GM12874 (cell line): ENCODE data around the gene NPPC.

Experiments
- TF ChIP-seq, protein P1 (sequence below): IDR thresholded peaks from 2 replicates; pipeline ENCODE4 v1.5.1; 2011; ENCODE audit warnings: low read depth, mild to moderate bottlenecking, control low read depth, low read length, moderate library complexity; ENCODE audit not compliant: insufficient read depth

Gene NPPC

DNA sequence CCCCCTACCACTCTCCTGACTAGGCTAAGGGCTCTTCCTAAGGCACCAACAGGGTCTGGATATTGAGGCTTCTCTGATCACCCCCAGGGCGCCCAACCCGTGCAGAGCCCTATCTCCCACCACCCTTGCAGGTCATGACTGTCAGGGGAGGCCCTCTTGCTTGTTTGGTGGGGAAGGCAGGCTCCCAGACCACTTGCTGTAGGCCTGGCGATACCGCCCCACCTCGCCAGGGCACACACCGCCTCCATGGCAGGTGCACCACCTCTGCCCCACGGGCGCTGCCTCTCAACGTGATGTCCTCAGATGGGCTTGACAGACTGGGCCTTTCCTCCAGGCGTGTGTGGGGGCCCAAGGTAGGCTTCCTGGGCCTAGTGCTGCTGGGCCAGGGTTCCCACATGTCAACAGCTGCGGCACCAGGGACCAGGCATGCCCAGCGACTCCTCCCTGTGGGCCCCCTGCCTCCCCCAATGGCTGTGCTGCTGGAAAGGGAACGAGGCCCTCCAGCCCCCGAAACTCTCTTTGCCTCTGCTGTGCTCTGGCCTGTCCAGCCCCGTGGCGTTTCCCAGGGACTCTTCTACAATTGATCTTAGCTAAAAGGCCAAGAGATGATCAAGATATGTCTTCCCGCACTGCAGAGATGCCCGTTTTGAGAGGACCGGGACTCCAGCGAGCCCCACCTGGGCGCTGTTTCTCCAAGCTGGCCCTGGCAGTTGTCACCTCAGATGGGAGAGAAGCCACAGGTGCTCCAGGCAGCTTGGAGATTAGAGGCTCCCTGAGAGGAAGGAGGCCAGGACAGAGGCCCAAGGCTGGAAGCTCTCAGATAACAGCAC, 7.5 kb downstream of the NPPC start:
- TF ChIP-seq, protein P1, sequence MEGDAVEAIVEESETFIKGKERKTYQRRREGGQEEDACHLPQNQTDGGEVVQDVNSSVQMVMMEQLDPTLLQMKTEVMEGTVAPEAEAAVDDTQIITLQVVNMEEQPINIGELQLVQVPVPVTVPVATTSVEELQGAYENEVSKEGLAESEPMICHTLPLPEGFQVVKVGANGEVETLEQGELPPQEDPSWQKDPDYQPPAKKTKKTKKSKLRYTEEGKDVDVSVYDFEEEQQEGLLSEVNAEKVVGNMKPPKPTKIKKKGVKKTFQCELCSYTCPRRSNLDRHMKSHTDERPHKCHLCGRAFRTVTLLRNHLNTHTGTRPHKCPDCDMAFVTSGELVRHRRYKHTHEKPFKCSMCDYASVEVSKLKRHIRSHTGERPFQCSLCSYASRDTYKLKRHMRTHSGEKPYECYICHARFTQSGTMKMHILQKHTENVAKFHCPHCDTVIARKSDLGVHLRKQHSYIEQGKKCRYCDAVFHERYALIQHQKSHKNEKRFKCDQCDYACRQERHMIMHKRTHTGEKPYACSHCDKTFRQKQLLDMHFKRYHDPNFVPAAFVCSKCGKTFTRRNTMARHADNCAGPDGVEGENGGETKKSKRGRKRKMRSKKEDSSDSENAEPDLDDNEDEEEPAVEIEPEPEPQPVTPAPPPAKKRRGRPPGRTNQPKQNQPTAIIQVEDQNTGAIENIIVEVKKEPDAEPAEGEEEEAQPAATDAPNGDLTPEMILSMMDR: no peak

DNA sequence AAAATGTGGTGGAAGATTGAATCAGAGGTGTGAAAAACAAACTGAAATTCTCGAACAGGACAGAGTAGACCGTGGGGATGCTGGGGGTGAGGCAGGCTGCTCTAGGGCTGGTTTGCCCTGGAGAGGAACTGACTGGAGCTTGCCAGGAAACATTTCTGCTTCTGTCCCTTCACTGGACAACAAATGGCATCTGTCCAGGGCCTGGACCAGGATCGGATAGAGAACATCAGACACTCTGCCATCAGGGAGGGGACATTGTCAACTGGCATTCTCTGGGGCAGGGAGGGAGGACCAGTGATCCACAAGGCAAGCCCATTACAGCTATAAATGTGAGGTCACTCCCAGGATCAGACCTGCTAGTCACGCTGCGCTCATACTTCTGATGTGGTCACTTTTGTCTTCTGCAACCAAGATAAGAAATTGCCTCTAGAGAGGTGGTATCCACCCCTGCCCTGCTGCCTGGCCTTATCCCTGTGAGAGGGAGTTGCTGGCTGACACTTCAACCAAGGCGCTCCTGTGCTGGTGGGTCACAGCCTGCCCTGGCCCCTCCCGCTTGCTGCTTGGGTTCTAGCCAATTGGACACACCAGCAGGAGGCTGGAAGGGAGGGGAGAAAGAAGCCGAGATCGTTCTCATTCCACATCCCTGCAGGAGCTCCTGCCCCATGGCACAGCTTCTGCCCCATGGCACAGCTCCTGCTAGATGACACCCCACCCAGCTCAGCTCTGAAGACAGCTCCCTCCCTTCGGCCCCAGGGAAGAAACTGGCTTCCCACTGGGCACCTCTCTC, 8.7 kb downstream of the NPPC start:
- TF ChIP-seq, protein P1: no peak

DNA sequence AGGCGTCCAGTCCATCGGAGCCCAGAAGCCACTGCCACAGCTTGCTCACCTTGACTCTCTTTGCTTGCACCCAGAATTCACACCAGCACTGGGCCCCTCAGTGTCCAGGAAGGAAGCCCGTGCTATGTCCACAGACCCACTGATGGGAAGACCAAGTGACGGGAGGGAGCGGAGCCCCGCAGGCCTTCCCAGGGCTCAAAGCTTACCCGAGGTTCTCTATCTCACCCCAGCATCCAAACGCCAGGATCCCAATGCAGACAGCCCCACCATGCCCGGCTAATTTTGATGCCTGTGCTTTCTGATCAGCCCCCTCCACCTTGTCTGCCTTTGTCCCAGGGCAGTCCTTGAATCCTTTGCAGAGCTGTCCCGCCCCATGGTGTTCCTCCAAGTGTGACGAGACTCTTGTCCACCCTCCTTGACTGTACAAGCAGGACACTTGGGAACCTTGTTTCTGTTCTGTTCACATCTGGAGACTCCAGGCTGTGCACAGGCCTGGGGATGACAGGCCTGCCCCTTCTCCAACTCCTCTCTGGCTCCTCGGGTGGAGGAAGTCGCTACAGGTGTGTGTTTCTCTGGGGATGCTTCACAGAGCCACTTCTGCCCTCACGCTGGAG, 12.0 kb downstream of the NPPC start:
- TF ChIP-seq, protein P1: no peak

DNA sequence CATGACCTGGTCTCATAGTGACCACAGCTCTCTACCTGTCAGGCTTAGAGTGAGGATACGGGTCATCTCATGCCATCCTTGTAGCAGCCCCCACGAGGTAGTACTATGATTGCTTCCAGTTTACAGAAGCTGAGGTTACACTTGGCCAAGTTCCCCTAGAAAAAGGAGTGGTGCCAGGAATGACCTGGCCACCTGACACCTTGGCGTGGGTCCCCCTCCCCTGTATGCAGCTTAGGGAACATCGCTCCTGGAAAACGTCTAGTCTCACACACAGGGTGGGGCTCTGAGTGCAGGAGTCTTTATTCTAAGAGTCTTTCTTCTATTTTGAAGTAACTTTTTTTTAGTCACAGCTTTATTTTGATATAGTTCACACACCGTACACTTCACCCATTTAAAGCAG, 14.8 kb downstream of the NPPC start:
- TF ChIP-seq, protein P1: no peak

DNA sequence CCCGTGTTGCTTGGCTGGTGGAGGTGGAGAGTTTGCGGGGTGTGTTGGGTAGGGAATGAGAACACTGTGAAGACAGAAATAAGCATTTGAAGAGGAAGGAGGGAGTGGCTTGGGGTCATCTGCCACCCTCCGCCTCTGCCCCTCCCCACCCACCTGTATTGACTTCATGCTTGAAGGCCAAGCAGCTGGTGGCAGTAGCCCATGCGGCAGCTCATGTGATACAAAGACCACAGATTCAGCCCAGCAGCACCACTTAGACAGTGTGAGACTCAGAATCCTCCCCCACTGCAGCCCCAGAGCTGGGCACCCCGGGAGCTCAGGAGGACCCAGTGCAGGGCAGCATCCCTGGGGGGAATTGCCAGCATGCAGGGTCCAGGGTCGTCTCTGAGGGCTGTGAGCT, 15.4 kb downstream of the NPPC start:
- TF ChIP-seq, protein P1: no peak

DNA sequence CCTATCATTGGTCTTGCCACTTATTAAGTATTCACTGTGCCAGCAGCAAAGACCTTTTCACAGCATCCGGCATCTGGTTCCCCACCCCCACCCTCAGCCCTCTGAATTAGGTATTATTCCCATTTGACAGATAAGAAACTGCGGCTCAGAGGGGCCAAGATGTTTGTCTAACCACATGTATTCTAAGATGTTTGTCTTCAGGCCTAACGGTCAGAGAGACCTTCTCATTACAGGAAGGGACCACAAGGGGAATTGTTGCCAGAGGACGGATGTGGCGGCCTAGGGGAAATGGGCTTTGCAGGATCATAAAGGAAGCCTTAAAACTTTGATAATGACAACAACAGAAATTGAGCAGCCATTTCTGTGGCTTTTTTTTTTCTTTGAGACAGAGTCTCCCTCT, 16.6 kb downstream of the NPPC start:
- TF ChIP-seq, protein P1: no peak

DNA sequence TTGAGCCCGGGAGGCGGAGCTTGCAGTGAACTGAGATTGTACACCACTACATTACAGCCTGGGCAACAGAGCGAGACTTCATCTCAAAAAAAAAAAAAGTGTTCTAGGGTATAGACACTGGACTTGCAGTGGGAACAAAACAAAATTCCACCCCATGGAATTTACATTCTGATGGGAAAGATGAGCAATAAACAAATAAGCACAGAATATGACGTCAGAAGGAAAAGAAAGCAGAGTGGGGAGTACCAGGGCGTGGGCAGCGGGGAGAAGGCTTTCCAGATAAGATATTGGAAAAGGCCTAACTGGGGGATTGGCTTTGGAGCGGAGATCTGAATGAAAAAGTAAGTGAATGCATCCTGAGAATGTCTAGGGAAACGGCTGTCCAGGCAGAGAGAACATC, 17.6 kb downstream of the NPPC start:
- TF ChIP-seq, protein P1: no peak
